Occipital lobe (tissue), 2 donors: ENCODE results near the gene FKBP1A. TPM values are rescaled to one million over a fixed set of nuclear protein-coding genes. Genes with fewer than 3 reads are reported as not detected.

Source experiments
- DNase-seq: peaks from one replicate; lab custom pipeline; 2025; lab: John Stamatoyannopoulos, UW
- total RNA-seq: library from RNA; depleted of rRNA; stranded (reverse); fragments of >200 nt; gene quantifications from one replicate; pipeline ENCODE4 v1.2.3, GENCODE V29; 2014

The FKBP1A gene
- total RNA-seq, 1 donor from 2014 or later, result 79.4 TPM

DNA sequence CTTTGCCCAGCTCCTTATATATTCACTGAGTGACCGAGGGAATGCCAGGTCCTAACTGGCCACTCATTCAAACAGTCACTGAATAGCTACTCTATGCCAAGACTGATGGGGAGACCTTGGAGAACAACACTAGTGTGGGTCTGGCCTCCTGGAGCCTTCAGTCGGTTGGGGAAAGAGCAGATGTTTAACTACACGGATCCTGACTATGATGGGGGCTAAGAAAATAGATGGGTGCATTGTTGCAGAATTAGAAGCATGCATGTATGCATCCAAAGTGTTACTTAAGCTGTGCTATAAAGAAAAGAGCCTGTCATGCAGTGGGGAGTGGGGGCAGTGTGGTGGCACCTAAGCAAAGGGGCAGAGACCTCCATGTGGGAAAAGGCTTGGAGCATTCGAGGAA lies 6.5 kb downstream of the FKBP1A start:
- DNase-seq, result no peak

DNA sequence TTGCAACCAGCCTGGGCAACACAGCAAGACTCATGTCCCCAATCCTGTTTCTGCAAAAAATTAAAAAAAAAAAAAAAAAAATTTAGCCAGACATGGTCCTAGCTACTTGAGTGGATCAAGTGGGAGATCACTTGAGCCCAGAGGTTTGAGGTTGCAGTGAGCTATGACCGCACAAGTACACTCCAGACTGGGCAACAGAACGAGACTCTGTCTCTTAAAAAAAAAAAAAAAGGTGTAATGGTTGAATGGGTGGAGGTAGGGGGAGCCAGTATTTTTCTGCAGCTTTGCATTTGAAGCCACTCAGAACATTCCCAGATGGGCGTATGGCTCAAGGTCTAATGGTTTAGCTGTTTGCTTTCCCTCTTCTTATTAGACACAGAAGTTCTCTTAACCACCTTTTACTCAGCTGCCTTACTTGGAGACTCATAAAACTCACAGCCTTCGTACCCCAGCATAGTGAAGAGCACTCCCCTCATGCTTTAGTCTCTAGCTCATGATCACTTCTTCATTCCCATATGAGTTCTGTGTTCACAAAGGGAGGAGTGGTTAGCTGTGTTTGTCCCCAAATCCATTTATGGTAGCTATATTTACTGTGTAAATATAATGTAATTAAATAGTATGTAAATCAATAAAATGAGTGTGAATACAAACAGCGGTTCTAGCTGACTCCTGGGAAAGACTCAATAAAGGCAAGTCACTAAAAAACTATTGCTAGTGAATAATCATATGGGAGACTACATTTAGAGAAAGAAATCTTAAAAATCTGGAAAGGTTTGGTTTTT lies 9.0 kb downstream of the FKBP1A start:
- no peak for DNase-seq

DNA sequence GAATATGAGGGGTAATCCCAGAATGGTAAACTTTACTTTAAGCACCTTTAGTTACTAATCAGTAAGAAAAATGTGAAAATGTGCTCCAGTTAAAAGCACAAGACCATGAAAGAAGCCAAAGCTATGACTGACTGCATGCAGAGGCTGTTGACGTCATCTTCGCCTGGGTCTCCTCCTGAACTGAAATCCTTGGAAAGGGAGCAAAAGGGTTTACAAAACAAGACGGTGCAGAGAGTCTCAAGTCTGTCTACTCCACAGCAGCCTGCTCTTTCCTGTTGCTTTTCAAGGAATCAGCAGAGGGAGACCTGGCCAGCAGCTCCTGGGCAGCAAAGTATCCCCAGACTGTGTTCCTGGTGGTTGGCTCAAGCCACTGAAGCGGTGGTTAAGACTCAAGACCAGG lies 10.2 kb downstream of the FKBP1A start:
- no peak for DNase-seq

DNA sequence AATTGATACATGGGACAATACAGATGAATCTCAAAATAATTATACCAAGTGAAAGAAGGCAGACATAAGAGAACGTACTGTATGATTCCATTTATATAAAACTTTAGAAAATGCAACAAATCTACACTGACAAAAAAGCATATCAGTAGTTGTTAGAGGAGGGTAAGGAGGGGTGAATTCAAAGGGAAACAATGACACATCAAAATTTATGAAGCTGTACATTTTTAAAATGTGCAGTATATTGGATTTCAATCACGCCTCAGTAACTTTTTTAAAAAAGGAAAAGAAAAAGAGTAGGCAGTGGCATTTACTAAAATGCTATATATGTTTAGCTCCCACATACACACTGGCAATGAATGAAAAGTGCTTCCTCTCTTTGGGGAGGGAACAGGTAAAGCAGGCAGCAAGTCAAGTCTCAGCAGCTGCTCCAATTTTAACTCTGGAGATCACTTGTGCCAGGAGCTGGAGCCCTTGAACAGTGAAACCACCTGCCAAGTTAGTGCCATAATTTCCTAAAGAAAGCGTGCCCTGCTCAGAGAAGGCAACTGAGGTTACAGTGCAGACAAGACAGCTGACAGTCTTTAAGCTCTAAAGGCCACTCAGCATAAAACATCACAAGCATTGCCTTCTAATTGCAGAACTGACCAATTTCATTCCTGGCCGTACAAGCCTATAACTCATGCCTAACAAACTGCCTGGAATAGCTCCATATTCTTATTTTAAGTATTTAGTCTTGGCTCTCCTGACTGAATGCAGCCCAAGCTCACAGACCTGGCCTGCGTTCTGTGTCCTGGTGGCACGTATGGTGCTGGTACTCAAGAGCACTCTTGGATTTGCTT lies 10.9 kb downstream of the FKBP1A start:
- DNase-seq, result no peak

DNA sequence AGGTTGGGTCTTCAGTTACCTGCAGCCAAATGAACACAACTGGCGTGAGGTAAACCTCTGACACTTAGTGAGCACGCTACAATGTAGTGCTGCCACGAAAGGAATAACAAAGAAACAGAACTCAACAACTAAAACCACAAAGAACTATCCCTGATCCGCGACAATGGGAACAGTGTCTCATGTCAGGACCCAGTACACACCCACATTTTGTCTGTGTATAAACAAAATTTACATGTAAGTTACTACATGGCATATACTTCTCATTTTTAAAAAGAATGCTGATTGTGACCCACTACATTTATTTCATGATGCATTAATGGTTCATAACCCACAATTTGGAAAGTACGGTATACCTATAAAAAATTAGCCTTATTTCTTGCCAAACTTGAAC lies 14.1 kb downstream of the FKBP1A start:
- no peak for DNase-seq

DNA sequence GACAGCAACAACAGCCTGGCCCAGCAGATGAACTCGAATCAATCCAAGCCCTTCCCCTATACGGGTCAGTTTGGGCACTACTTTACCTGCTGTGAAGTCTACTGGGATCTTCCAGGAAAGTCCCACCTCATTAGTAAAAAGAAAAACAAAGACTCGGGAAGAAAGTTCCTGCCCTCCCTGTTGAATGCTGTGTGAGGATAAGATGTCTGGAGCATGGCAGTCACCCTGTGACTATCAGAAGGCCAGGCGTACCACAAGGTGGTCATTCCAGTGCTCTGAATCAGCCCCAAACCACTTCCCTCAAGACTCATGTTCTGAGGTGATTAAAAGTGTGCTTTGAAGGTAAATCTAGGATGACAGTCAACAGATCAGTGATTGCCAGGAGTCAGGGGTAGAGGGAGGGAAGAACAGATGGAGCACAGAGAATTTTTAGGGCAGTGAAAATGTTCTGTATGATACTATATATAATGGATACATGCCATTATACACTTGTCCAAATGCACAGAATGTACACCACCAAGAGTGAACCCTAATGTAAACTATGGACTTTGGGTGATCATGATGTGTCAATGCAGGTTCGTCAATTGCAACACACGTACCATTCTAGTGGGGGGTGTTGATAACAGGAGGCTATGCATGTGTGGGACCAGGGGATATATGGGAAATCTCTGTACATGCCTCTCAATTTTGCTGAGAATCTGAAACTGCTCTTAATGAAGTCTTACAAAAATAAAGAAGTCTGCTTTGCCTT lies 14.7 kb downstream of the FKBP1A start:
- DNase-seq, result no peak

DNA sequence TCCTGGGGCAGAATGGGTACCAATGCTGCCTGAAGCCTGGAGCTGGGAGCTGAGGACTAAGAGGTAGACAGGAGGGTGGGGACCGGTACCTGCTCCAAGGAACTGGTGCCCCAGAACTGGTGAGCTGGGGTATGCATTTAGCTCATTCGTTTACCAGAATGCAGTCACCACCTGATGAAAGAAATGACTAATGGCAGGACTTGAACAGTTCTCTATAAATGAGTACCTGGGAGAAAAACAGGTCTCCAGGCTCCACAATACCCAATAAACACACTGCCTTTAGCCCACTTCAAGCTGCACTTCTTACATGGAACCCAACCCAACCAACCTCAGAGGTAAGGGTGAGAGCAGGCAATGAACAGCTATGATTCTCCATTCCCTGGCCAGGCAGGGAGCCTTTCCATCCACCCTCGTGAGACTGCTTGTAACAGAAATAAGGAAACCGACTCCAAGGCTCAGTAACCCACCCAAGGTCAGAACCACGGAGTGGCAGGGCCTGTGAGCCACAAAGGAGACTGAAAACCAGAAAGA lies 15.4 kb downstream of the FKBP1A start:
- no peak for DNase-seq

DNA sequence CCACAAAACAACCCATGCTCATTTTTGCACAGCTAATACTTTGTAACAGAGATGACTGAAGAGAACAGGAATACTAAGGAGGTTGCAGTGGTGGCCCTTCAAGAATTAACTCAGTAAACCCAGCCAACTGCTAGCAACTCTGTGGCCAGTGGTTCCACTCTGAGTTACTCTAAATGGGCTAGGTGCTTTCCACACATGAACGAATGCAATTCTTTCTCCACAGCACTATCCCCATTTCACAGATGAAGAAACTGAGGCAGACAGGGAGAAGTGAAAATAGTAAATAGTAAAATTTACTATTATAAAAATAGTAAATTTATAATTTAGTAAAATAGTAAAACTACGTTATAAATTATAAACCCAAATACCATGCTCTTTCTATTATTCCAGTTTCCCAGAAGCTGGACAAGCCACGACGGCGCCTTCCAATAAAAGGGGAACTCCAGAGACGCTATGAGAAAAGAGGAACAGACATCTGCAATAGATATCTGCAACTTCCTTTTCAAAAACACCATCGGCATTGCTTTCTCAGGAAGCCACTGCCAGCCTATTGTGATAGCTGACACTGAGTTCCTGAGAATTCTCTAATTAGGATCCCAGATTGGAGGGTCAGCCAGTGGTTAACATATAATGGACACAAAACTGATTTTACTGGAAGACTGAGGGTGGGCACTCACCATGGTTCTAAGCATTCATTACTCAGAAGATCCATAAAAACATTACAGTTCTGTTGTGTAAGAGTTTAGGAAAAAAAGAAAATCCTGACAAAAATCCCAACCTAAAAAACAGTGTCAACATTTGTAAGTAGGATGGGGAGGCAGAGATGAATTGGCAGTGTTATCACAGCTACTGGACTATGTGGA lies 16.2 kb downstream of the FKBP1A start:
- no peak for DNase-seq

DNA sequence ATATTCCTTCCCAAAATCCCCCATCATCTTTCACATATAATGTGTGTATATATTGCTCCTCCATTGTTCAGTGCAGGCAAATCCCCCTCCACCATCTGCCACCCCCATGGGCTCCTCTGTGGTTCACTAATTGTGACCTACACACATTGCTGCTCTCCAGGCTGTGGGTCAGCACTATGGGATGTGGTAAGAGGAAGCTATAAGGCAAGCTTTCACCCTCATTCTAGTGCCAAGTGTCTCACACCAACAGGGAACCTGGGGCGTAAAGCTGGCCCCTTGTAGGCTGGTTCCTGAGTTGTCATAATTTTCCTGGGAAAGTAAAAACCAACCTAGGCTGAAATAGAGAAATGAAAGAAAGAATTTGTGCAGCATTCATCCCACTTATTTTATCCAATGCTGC lies 16.8 kb downstream of the FKBP1A start:
- no peak for DNase-seq

DNA sequence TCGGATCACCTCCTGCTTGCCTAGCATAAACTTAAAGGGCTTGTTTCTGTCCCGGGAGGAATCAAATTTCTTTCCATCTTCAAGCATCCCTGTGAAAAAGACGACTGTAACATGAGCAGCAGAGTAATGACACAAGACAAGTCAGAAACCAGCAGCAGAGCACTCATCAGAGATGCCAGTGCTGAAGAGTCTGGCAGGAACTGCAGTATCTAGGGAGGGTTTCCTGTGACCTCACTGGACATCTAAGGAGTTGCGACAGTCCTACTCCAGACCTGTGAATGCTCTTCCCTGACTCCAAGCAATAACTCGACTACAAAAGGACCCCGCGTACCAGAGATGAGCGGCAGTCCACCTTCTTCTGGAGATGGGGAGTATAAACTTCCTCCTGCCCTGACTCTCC lies 17.3 kb downstream of the FKBP1A start:
- no peak for DNase-seq

DNA sequence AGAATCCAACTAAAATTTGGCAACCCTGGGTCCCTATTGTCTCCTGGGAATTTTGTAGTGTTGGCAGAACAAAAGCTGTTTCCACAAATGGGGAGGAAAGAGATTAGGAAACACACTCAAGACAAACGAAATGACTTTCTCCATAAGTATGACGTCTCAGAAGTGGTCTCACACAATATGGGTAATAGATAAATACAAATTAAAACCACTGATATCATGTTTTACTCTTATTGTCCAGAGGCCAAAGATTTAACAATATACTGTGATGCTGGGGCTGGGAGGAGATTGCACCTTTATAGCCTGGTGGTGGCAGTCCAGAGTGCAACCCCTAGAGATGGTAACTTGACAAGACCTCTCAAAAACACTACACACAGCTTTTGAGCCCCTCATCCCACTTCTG lies 18.6 kb downstream of the FKBP1A start:
- DNase-seq, result no peak

DNA sequence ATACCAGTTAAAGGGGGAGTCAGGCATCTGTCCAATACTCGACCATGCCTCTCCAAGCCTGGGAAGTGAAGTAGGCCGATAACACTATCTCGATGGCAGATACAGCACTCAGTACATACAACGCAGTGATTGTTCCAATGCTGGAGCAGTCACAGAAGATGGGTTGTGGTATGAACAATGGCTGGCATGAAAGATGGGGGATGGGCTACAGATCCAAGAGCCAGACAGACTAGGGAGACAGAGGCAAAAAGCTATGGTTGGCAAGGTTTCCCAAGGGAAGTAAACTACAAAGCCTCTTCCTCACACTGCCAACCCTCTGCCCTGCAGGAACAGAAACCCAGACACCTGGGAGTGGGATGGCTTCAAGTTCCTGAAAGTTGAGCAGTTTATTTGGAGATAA lies 19.2 kb downstream of the FKBP1A start:
- DNase-seq, result no peak

DNA sequence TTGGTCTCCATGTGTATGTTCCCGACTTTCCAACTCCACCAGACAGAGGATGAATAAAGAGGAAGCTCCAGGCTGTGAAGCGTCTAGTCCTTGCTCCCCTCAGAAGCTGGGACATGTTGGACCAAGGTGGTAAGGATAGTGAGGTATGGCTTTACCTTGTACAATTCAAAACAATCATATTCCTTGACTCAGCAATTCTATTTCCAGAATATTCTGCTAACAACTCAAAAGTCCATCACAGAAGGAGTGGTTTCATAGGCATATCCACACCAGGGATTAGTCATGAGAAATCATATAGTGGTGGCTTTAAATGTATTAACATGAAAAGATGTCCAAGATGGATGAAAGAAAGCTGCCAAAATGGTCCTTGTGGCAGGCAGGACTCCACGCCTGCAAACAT lies 19.8 kb downstream of the FKBP1A start:
- DNase-seq, result no peak

DNA sequence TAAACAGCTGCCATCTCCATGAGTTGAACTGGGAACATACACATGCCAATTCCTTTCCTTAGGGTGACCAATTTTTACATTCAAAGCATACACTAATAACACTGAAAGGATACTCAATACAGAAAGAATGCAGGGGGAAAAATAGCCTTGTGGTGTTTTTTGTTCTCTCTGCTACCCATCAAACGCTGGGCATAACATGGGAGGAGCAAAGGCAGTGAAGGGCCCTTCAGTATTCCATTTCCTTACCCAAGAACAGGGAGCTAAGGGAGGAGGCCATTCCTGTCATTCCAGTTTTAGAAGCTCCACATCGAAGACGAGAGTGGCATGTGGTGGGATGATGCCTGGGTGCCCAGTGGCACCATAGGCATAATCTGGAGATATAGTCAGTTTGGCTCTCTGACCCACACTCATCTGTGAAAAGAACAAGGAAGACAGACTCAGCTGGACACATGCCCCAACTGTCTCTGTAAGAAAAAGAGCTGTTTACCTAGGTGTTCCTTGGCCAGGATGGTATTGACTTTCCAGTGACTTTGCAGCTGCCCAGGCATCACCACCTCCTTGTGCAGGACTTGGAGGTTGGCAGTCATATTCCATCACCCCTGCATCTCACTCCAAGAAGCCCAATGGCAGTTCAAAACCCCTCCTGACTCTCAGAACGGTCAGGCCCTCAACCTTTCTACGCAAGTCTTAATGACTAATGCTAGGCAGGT lies 20.9 kb downstream of the FKBP1A start:
- DNase-seq, result no peak

DNA sequence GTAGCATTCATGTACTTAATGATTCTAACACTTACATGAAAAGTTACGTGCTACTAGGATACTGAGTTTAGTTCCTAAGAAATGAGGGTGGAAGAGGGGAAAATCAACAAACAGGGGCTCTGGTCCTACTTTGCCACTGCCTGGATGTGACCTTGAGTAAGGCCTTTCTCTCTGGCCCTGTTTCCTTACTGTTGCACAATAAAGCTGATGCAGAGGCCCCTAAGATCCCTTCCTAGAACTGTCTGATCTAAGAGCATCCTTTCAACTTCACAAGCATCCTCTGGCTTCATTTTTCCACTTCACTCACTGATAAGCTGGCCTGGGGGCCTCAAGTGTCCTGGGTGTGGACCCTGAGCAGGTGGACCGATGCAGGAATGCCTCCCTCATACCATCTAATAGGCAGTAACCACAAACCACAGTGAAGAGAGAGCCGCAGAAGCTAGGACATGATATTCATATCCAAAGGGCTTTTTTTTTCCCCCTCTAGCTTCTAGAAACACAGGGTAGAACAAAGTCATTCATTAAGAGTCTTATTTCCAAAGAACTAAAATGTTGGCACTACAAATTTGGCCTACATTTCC lies 21.6 kb downstream of the FKBP1A start:
- no peak for DNase-seq

DNA sequence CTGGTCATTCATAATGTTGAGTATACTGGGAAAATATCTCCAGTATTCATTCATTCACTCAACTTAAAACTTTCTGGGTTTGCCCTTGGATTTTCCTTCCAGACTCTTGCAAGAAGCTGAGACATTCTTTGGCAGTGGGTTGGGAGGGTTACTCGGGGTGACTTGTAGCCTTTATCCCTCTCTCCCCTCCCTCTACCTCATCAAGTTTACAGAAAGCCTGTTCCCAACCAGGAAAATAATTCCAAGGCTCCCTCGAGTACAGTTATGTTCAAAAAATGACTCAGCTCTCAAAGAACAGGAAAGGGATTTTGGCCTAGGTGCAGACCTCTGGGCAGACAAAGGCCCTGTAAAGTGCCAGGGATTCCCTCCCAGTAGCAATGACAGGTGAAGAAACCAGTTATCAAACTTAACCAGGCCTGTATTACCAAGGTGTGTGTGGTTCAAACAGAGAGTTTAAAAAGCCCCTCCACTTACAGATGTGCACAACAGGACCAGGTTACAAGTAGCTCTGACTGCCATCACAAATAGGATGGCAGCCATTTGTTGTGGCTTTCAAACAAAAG lies 22.2 kb downstream of the FKBP1A start:
- no peak for DNase-seq

DNA sequence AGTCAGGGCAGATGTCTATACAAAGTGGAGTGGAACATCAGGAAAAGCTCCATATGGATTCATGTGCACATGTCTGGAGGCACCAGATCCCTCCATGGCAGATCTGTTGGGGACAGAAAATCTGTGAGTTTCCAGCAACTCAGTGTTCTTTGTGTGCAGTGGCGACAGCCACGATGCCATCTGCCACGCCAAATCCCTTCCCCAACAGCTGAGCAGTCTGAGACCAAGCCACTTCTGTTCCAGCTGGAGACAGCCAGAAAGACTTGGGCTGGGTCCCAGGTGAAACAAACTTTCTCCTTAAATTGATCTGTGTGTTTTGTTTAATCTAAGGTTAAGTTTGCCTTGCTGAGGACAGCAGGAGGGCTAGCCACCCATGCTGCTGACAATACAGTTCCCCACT lies 22.9 kb downstream of the FKBP1A start:
- no peak for DNase-seq

DNA sequence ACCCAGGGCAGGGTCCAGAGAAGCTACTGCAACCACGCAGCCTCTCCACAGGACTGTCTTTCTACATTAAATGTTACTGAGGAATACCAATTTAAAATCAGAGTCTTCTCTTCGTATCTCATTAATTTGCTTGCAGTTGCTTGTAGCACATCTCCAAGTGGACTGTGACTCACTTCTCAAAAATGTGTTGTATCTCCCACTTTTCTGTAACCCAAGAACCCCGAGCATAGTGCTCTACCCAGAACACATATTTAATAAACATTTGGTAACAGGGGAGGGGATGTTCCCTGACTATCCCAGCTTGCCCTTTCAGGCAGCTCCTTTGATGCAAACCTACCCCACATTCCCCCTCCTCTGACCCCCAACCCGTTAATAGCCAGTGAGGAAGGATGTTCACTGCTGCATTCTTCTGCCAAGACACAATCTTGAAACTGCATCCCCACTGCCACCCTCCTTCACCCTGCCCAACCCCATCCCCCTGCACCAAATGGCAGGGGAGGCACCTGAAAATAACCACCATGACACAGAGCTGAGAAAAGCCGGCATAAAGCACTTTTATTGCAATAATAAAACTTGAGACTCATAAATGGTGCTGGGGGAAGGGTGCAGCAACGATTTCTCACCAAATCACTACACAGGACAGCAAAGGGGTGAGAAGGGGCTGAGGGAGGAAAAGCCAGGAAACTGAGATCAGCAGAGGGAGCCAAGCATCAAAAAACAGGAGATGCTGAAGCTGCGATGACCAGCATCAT lies 24.2 kb downstream of the FKBP1A start:
- DNase-seq, result no peak

DNA sequence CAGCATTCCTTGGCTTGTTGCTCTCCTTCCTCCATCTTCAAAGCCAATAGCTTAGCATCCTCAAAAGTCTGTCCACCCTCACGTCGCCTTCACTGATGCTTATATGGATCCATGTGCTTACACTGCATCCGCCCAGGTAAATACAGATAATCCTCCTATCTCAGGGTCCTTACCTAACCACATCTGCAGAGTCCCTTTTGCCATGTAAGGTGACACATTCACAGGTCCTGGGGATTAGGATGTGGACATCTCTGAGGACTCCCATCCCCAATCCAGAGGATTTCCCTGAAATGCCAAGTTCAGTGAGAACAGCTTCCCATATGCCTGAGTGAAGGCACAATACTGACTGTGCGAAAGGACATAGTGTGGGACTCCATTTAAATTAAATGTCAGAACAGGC lies 25.4 kb downstream of the FKBP1A start:
- DNase-seq, result no peak
